ENCODE data around the gene SARDH. TPM values are rescaled to one million over a fixed set of nuclear protein-coding genes. Genes with fewer than 3 reads are reported as not detected.

SARDH gene
- total RNA-seq, 2 donors from 2014 or later = 8.4 to 11.2 TPM

GRCh38 chr9:133742849-133743444 is 4.8 kb upstream of the SARDH start:
- H3K27me3 Mint-ChIP-seq (ENCODE audit: insufficient read depth) = peaks cover 2% of the 10 kb centered on the region
- peak; percentile 98 for DNase-seq
- no peak overlapping the region for H3K27ac Mint-ChIP-seq
- H3K9me3 Mint-ChIP-seq = peaks cover 7% of the 10 kb centered on the region
- H3K4me3 Mint-ChIP-seq = no peak overlapping the region
- 21 to 28% methylated on average over 6 to 8 of the region's 8 CpGs for WGBS, 2 experiments (ENCODE audit: insufficient coverage in 1 of 2, insufficient read length in 1 of 2)
- Histone ChIP-seq H3K27me3 (ENCODE audit: control insufficient read depth, insufficient read depth, low read length, poor library complexity, severe bottlenecking) (no peaks in the 10 kb centered on the region), H3K4me1 (ENCODE audit: control insufficient read depth, insufficient read depth, low read length) (no peaks in the 10 kb centered on the region), H3K9me3 (ENCODE audit: control insufficient read depth, low read length) (no peaks in the 10 kb centered on the region), H3K27ac (ENCODE audit: low read depth, low read length) (no peak overlapping the region), H3K9ac (ENCODE audit: extremely low read depth, low read length, poor library complexity, severe bottlenecking) (no peak overlapping the region), H3K4me3 (ENCODE audit: low read length) (no peak overlapping the region), H3K36me3 (ENCODE audit: control insufficient read depth, insufficient read depth, low read length) (no peaks in the 10 kb centered on the region)
- TF ChIP-seq CTCF (conservative IDR thresholded peaks at IDR 0.05) = peak; percentile 100
- H3K36me3 Mint-ChIP-seq (ENCODE audit: low read depth) = no peaks in the 10 kb centered on the region
- H3K4me1 Mint-ChIP-seq = peaks cover 8% of the 10 kb centered on the region

DNA sequence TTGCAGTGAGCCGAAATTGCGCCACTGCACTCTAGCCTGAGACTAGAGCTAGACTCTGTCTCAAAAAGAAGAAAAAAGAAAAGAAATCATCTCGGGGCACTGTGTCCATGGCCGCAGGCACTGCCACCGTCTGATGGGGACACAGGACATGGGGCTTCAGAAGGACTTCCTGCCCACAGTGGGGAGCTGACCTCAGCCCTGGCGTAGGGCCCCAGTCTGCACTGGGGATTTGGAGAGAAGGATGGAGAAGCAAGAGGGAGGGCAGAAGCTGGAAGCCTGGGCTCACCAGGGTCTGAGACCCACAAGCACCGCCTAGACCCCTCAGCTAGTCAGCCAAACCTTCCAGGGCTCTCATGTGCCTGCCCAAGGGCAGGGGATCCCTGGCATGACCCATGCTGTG is 4.1 kb upstream of the SARDH start:
- H3K4me1 ChIP-seq (ENCODE audit: control insufficient read depth, insufficient read depth, low read length) = peaks cover 2% of the 10 kb centered on the region
- H3K4me1 Mint-ChIP-seq = peaks cover 6% of the 10 kb centered on the region
- peaks cover 1% of the 10 kb centered on the region for H3K27me3 Mint-ChIP-seq (ENCODE audit: insufficient read depth)
- H3K36me3 ChIP-seq (ENCODE audit: control insufficient read depth, insufficient read depth, low read length) = no peaks in the 10 kb centered on the region
- H3K27ac ChIP-seq (ENCODE audit: low read depth, low read length) = no peak overlapping the region
- H3K27ac Mint-ChIP-seq = no peak overlapping the region
- no peak overlapping the region for H3K9ac ChIP-seq (ENCODE audit: extremely low read depth, low read length, poor library complexity, severe bottlenecking)
- H3K36me3 Mint-ChIP-seq (ENCODE audit: low read depth) = no peaks in the 10 kb centered on the region
- H3K4me3 ChIP-seq (ENCODE audit: low read length) = no peak overlapping the region
- WGBS, 2 experiments (ENCODE audit: insufficient coverage in 1 of 2, insufficient read length in 1 of 2) = 90 to 100% methylated on average over 6 to 7 of the region's 7 CpGs
- peaks cover 7% of the 10 kb centered on the region for H3K9me3 Mint-ChIP-seq
- TF ChIP-seq CTCF (conservative IDR thresholded peaks at IDR 0.05) = no peak
- no peaks in the 10 kb centered on the region for H3K27me3 ChIP-seq (ENCODE audit: control insufficient read depth, insufficient read depth, low read length, poor library complexity, severe bottlenecking)
- no peak overlapping the region for H3K4me3 Mint-ChIP-seq
- no peaks in the 10 kb centered on the region for H3K9me3 ChIP-seq (ENCODE audit: control insufficient read depth, low read length)
- DNase-seq = no peak

GRCh38 chr9:133741716-133742115 is 3.6 kb upstream of the SARDH start:
- no peak for TF ChIP-seq CTCF (conservative IDR thresholded peaks at IDR 0.05)
- peaks cover 2% of the 10 kb centered on the region for H3K4me1 Mint-ChIP-seq
- DNase-seq = no peak
- H3K4me3 ChIP-seq (ENCODE audit: low read length) = no peak overlapping the region
- H3K9me3 Mint-ChIP-seq = peaks cover 7% of the 10 kb centered on the region
- peaks cover 1% of the 10 kb centered on the region for H3K27me3 Mint-ChIP-seq (ENCODE audit: insufficient read depth)
- no peak overlapping the region for H3K4me3 Mint-ChIP-seq
- H3K36me3 Mint-ChIP-seq (ENCODE audit: low read depth) = no peaks in the 10 kb centered on the region
- no peaks in the 10 kb centered on the region for H3K36me3 ChIP-seq (ENCODE audit: control insufficient read depth, insufficient read depth, low read length)
- H3K27ac Mint-ChIP-seq = no peak overlapping the region
- H3K27me3 ChIP-seq (ENCODE audit: control insufficient read depth, insufficient read depth, low read length, poor library complexity, severe bottlenecking) = no peaks in the 10 kb centered on the region
- H3K9ac ChIP-seq (ENCODE audit: extremely low read depth, low read length, poor library complexity, severe bottlenecking) = no peak overlapping the region
- H3K27ac ChIP-seq (ENCODE audit: low read depth, low read length) = no peak overlapping the region
- no peaks in the 10 kb centered on the region for H3K9me3 ChIP-seq (ENCODE audit: control insufficient read depth, low read length)
- peaks cover 2% of the 10 kb centered on the region for H3K4me1 ChIP-seq (ENCODE audit: control insufficient read depth, insufficient read depth, low read length)
- 91 to 93% methylated on average over 9 to 14 of the region's 14 CpGs for WGBS, 2 experiments (ENCODE audit: insufficient coverage in 1 of 2, insufficient read length in 1 of 2)

Data from endodermal cell (in vitro differentiated cells).